Osteocyte (in vitro differentiated cells): ENCODE data around the gene B4GALNT4. TPM values are rescaled to one million over a fixed set of nuclear protein-coding genes. Genes with fewer than 3 reads are reported as not detected.

Experiments
- DNase-seq: peaks from one replicate; pipeline ENCODE4 v3.0.0; 2021; ENCODE audit warnings: mixed read lengths; ENCODE audit not compliant: unreplicated experiment; ENCODE audit errors: extremely low spot score
- H3K27ac Mint-ChIP-seq: one replicate; pipeline ENCODE4 v1.8.0; 2021; ENCODE audit warnings: mild to moderate bottlenecking, mixed read lengths; ENCODE audit not compliant: unreplicated experiment
- H3K27me3 Mint-ChIP-seq: one replicate; pipeline ENCODE4 v1.8.0; 2021; ENCODE audit warnings: mixed read lengths; ENCODE audit not compliant: unreplicated experiment
- H3K36me3 Mint-ChIP-seq: one replicate; pipeline ENCODE4 v1.8.0; 2021; ENCODE audit warnings: mixed read lengths; ENCODE audit not compliant: unreplicated experiment
- H3K4me1 Mint-ChIP-seq: one replicate; pipeline ENCODE4 v1.8.0; 2021; ENCODE audit warnings: mixed read lengths; ENCODE audit not compliant: unreplicated experiment
- H3K4me3 Mint-ChIP-seq: one replicate; pipeline ENCODE4 v1.8.0; 2021; ENCODE audit warnings: mild to moderate bottlenecking, moderate library complexity, mixed read lengths; ENCODE audit not compliant: unreplicated experiment
- H3K9me3 Mint-ChIP-seq: one replicate; pipeline ENCODE4 v1.8.0; 2021; ENCODE audit warnings: mixed read lengths; ENCODE audit not compliant: unreplicated experiment
- total RNA-seq: library from RNA; stranded (reverse); gene quantifications from 2 replicates; pipeline ENCODE4 v1.2.1, GENCODE V29; 2021
- TF ChIP-seq, protein P1 (sequence below): fragments of 200-600 bp; sonication (generic); IDR thresholded peaks from 2 replicates; pipeline ENCODE4 v1.5.0; 2021; ENCODE audit warnings: antibody characterized with exemption, mild to moderate bottlenecking, moderate library complexity

The B4GALNT4 gene
- total RNA-seq, 1 donor from 2014 or later, result 63.3 TPM

DNA sequence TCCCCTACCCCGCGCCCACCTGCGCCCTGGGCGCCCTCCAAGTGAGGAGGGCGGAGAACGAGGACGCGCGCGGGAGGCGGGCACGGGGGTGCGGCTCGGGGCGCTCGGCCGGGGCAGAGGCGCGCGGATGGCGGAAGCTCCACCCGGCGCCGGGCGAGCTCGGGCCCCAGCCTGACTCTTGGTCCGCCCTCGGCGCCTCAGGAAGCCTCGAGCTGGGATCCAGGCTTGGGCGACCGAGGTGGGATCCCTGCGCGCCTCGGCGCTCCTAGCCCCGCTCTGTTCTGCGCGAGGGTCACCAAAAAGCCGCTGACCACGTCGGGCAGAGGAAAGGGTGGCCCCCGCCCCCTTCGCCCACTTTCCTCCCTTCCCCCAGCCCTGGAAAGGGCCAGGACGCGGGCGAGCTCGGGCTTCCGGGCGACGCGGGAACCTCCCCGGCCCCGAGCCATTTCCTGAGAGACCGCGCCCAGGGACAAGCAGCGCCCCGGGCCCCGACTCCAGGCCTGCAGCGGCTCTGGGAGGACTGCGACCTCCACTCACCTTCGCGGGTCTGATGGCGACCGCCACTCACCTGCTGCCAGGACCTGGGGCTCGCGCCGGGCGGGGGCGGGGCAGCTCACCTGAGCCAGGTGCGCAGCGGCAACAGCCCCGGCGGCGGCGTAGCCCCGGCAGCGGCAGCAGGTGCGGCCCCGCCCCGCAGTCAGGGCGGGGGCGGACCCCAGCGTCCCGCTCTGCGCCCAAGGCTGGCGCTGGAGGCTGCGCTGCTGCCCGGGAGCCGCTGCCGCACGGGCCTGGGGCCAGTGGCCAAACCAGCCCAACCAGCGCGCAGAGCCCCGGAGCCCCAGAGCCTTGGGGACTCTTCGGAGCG lies 47.7 kb downstream of the B4GALNT4 start:
- Mint-ChIP-seq H3K4me1 (peaks cover 28% of the 10 kb centered on the region), H3K27me3 (no peaks in the 10 kb centered on the region), H3K4me3 (peak overlapping the region; percentile 57), H3K36me3 (no peaks in the 10 kb centered on the region), H3K27ac (no peak overlapping the region), H3K9me3 (no peaks in the 10 kb centered on the region)
- TF ChIP-seq, protein P1, sequence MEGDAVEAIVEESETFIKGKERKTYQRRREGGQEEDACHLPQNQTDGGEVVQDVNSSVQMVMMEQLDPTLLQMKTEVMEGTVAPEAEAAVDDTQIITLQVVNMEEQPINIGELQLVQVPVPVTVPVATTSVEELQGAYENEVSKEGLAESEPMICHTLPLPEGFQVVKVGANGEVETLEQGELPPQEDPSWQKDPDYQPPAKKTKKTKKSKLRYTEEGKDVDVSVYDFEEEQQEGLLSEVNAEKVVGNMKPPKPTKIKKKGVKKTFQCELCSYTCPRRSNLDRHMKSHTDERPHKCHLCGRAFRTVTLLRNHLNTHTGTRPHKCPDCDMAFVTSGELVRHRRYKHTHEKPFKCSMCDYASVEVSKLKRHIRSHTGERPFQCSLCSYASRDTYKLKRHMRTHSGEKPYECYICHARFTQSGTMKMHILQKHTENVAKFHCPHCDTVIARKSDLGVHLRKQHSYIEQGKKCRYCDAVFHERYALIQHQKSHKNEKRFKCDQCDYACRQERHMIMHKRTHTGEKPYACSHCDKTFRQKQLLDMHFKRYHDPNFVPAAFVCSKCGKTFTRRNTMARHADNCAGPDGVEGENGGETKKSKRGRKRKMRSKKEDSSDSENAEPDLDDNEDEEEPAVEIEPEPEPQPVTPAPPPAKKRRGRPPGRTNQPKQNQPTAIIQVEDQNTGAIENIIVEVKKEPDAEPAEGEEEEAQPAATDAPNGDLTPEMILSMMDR, result no peak
- DNase-seq, result no peak

DNA sequence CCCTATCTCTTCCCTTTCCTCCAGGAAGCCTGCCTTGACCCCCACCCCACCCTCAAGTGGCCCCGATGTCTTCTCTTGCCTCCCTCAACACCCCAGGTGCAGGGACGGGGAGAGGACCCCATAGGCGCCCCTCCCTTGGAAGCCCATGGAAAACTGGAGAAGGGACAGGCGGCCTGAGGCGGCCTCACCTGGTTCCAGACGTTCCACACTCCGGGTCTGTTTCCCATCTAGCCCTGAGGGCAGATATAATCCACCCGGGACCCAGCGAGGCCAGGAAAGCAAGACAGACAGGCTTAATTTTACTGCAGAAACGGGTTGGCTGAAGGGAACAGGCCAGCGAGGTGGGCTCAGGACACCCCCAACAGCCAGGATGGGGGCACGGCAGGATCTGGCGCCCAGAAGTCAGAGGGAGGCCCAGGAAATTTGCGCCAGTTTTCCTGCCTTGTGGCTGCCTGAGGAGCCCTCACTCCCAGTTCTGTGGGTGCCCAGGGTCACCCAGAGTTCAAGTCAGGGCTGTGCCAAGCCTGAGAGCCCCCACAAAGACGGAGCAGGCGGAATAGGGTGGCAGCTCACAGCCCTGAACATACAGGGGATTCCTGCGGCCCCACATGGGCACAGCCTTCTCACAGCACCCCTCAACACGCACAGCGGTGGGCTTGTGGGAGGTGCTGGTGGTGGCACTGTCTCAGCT lies 48.5 kb downstream of the B4GALNT4 start:
- H3K4me3 Mint-ChIP-seq, result peak overlapping the region; percentile 62
- H3K27ac Mint-ChIP-seq, result peak overlapping the region; percentile 60
- TF ChIP-seq, protein P1, result no peak
- H3K4me1 Mint-ChIP-seq, result peaks cover 28% of the 10 kb centered on the region
- no peaks in the 10 kb centered on the region for H3K9me3 Mint-ChIP-seq
- no peaks in the 10 kb centered on the region for H3K27me3 Mint-ChIP-seq
- DNase-seq, result no peak
- no peaks in the 10 kb centered on the region for H3K36me3 Mint-ChIP-seq

- TF ChIP-seq, protein P1, result no peak
- Mint-ChIP-seq H3K27ac (no peak overlapping the region), H3K4me1 (peaks cover 23% of the 10 kb centered on the region), H3K4me3 (no peak overlapping the region), H3K36me3 (no peaks in the 10 kb centered on the region), H3K9me3 (no peaks in the 10 kb centered on the region), H3K27me3 (no peaks in the 10 kb centered on the region)
- no peak for DNase-seq
Measured at GRCh38 chr11:418343-419247, 49.3 kb downstream of the B4GALNT4 start.

DNA sequence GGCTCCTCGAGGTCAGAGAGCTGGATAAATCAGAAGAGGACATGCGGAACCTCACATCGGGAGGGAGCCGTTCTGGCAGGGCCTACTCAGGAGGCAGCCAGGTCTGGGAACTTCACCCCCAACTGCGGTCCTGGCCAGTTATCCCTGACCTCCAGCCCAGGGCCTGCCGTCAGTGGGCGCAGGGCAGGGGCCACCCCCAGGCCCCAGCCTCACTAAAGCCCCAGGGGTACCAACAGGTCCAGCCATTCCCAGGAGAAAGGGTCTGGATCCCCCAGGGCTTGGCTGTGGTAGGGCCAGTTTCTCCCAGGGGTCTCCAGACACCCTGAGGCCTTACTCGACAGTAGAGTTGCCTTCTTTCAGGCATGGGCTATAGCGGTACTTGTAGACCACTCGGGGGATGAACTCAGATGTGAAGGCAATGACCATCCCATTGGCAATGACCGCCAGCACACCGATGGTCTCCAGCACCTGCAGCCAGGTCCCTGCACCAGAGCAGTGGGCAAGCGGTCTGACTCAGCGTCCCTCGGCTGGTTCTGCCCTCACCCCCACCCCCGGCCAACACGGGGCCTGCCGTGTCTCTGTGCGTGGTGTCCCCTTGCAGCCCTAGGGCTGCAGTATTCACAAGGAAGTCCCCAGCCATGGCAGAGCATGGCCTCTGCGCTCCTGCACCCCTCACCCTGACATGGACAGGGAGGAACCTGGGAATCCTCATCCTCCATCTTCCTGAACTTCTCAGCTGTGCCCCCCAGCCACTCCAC lies 50.1 kb downstream of the B4GALNT4 start:
- Mint-ChIP-seq H3K4me3 (no peak overlapping the region), H3K27ac (no peak overlapping the region), H3K36me3 (no peaks in the 10 kb centered on the region), H3K4me1 (peaks cover 21% of the 10 kb centered on the region), H3K27me3 (peaks cover 2% of the 10 kb centered on the region), H3K9me3 (no peaks in the 10 kb centered on the region)
- TF ChIP-seq, protein P1, result no peak
- no peak for DNase-seq
